ENCODE measurements around the gene FAM171A1.

FAM171A1 gene

DNA sequence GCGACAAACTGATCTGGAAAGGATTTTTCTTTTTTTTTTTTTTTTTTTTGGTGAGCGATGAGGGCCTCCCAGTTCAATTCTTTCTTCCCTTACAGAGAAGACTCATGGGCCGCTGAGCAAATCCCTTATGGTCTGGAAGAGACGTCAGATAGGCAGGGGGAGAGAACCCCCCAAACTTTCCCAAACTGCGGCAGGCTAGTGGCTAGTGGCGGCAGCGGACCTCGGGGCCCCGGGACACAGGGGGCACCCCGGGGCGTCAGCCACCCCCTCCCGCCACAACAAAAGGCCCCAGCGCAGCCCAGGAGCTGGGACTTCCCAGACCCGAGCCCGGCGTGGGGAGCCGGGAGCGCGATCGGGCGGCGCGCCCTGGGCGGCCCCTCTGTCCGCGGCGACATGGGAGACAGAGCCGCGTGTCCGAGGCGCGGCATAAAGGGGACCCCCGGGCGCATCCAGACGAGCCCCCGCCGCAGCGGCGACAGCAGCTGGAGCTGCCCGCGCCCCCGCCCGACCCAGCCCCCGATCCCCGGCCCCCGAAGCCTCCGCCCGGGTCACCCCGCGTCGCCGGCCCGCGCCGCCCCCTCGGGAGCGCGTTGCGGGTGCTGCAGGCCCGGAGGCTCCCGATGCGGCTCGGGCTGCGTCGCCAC, 755 bp downstream of the FAM171A1 start:
- peak; percentile 36 for DNase-seq

DNA sequence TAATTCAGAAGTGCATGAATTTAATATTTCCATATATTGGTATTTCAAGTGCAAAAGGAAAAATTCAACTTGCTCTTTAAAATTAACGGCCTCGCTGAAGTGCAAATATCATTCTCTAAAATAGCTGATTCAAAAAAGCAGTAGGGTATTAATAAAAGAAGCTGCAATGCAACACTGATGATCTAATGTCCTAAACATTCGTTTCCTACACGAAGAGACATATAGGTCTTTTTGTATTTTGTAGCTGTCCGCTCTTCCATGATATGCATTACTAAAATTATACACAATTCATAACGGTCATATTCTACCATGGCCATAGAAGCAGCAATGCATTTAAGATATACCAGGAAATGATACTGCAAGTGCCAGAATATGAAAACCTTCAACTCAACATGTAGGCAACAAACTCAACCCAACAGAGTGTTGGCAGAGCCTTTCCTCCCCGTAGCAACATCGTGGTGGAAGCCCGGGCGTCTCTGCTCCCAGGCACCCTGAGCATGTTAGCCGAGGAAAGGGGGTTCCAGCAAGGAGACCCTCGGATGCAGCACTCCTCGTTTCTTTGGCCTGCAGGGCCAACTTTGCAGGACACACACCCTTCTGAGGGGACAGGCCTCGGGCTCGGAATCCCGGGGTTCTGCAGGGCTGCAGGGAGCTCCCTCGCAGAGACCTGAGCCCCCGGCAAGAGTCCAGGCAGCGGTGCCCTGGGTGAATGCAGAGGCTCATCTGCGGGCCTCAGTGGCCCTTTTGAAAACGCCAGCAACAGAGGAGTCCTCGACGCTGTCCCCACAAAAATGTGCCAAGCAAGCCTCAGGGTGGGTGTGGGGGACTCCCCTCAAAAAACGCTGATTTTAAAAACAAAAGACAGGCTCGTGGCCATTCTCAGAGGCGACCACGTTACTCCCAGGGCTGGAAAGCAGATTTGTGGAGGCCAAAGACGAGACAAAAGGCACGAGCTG, 1.6 kb downstream of the FAM171A1 start:
- DNase-seq, result peak; percentile 18

DNA sequence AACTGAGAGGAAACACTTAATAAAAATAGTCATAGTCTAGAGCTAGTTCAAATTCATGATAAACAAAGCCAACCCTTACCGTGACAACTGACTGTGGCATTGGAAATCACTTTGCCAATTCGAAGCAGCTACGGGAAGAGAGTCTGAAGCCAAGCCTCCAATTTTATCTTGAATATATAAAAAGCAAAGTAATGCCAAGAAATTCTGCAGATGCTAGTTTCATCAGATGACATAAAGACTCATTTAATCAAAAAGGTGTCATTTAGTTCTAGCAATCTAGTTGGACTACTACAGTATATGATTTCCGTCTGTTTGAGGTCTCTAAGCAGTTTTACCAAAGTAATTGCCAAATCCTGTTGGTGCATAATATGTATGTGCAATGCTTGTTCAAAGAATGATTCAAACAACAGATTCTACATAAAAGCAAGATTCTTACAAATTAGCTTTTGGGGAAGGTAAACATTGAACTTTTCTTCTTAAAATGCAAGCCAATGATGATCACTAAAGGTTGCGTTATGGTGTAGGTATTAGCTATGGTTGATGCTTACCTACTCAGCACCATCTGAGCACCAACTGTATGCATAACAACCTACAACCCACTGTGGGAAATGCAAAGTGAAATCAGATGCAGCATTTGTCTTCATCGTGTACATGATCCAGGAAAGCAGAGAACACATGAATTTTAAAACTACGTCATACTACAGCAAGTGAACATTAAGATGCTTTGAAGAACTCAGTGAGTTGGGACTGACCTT, 2.8 kb downstream of the FAM171A1 start:
- no peak for DNase-seq

DNA sequence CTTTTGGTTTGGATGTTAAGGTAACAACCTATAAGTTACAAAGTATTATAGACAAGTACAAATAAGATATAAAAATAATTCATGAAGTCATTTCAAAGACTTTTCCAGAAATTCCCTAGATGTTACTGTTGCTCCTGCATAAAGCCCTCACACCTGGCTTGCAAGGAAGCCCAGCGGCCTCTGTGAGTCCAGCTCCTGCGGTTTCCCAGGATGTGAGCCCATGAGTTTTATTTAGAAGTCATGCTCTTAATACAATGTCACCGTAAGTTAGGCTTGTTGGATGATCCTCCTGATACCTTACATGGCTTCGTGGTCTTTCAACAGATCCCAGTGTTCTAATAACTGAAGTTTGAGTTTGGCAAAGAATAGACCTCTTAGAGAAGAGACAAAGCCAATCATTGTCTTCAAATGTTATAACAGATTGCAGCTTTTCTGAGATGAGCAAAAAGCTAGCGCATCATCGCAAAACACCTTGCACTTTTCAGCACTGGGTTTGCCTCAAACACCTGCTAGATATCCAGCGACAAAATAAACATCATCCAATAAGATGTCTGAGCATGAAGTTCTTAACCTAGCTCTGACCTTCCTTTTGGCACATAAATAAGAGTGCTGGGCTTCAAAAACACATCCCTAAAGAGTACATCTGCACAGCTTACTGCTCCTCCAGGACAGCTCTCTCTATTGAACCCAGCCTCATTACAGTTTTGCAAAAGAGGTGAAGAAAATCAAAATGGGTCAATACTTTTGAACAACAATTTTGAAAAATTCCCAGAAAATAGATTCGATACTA, 3.6 kb downstream of the FAM171A1 start:
- DNase-seq, result no peak

DNA sequence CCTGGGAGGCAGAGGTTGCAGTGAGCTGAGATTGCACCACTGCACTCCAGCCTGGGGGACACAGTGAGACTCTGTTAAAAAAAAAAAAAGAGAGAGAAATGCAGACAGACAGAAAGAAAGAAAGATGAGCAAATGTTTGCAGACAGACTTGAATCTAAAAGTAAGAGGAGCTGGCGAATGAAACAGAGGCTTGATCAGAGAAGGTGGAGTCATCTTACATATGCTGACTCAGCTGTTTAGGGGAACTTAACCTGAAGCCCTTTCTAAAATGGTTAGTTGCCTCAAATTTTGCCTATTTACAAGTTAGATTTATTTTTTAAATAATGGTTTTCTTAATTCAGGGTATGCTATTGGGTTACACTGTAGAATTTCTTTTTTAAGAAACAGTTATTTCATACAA, 5.4 kb downstream of the FAM171A1 start:
- DNase-seq, result peak; percentile 23

DNA sequence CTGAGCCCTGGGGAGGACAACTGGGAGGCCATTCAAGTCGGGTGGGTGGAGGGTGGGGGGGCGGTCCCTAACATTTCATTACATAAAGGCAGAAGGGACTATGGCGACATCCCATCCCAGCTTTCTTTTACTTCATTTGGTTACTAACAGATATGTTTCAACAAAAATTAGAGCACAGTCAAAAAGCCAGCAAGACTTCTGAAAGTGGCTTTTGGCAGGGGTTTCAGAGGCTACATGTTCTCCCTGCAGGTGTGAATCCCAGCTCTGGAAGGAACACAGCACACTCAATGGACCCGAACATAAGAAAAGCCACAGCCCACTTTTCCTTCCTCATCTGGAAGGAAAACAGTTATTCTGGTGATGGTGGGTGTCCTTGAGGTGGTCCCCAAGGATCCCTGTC, 7.1 kb downstream of the FAM171A1 start:
- DNase-seq, result no peak

DNA sequence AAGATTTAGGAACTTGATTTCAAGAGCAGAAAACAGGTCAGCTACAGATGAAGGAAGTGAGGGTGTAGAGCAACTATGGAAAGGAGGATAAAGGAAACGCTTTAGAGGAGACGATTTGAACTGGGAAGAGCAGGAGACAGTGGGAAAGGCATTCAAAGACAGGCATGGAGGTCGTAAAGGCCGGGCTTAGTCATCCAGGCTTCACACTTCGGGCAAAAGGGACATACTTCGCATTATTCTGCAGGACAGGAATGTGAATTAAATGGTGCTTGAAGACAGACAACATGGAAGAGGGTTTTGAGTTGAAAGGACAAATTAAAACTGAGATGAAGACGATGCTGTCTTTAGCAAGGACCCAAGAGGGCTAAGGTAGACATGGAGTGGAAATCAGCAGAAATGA, 8.1 kb downstream of the FAM171A1 start:
- DNase-seq, result no peak

DNA sequence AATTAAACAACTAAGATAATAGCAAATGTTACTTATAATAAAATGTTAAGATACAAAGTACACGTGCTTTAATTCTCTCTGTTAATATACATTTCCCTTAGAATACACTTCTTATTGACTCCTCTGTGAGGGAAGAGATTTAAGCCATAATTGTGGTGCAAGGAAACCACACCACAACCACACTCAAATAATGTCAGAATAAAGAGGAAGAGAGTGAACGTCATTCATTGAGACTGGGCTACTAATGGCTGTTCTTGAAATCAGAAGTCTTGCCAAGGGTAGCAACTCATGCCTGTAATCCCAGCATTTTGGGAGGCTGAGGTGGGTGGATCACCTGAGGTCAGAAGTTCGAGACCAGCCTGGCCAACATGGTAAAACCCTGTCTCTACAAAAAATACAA, 10.0 kb downstream of the FAM171A1 start:
- peak; percentile 76 for DNase-seq

DNA sequence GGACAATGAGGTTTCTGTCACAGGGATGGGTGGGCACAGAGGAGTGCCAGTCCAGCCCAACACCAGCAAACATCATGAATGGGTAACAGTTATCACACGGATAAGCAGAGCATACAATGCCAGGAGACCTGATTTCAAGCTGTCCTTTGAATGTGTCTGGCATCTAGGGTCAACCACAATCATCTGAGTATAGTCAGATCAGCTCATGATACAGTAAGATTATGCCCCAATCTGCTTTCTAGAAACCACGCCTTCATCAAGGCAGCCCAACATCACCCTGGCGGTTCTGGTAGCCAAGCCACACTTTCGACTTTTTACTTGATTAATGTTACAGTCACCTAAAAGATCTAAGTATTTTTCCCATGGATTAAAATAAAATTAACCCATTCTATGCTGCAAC, 10.5 kb downstream of the FAM171A1 start:
- DNase-seq, result peak; percentile 55

DNA sequence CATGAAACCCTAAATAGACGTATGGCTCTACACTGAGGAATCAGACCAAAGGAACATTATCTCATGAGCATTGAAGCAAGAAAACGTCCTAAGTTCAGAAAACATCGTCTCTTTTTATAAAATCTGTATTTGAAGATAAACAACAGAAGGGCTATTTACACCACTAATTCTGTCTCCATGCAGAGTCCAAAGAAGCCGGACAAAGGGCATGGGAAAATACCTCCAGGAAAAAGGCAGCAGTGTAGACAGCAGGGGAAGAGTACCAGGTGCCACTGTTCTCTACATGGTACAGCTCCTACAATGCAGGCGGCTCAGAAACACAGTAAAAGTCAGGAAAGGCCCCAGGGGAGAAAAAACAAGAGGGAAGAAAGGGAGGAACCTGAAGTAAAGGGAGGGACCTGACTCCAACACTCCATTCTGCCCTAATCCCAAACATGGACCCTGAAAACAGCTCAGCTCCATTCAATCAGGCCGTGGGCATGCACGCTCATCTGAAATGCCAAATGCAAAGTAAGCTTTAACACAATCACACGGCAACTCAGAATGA, 17.5 kb downstream of the FAM171A1 start:
- DNase-seq, result no peak

DNA sequence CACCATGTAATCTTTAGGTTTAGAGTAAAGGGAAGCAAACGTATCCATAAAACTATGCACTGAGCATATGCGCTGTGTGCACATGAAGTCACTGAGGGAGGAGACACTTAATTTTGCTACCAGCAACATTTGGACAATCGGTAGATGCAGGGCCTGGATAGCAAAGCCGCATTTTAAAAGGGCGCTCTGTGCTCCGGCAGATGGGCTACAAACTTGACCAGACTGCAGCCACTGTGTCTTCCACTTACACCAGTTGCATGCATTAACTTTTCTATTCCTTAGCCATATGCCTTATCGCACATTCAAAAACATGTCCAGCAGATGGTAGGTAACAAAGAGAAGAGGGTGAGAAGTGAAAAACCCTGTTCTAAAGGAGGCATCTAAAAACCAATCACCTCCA, 18.3 kb downstream of the FAM171A1 start:
- no peak for DNase-seq

DNA sequence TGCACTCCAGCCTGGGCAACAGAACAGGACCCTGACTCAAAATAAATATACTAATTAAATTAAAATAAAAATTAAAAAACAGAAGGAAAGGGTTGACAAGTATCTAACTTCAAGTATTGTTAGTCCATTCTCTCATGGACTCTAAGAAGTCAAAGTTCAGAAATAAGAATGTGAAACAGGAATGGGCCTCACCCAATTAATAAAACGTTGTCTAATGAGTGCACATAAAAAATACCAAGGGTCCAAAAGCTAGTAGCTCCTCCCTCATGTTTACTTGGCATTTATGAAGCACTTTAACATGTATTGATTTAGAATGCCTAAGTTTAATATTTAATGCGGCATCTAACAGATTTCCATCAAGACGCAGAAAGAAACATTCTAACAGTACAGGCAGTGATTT, 18.9 kb downstream of the FAM171A1 start:
- DNase-seq, result no peak

DNA sequence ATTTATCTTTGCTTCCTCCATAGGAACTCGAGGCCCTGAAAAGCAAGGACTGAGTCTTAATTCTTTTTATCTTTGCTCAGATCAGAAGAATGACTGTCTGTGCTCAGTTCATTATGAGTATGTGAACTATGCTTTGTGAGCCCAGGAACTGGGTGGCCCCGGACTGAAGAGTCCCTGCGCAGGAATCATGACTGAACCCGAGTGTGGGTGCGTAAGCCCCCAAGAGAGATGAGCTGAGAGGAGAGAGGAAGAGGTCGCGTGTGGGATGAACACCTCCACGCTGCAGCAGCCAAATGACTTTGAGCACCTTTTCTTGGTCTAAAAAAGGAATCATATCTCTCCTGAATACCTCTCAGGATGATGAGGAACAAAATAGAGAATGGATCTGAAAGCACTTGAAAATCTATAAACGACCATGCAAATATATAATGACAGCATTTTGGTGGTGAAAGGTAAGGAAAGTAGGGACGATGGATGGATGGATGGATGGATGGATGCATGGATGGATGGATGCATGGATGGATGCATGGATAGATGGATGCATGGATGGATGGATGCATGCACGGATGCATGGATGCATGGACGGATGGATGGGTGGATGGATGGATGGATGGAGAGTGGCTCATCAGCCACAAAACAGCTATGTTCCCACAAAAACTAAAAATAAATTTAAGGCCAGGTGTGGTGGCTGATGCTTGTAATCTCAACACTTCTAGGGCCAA, 19.8 kb downstream of the FAM171A1 start:
- no peak for DNase-seq

DNA sequence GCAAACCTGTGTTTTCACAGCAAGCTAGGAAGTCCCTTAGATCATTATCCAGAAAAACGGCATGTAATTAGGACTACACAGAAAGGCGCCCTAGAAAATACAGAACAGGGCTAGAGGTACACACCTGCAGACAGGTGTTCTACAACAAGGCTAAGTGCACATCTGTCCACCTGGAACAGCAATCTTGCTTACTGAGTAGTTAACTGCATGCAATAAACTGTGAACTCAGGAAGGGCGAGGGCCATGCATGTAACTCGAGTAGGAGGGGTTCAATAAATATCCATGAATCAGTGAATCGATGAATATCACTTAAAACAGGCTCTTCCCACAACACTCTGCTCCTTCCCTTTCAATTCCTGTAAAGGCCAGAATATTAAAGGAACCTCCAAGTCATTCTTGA, 22.0 kb downstream of the FAM171A1 start:
- no peak for DNase-seq

DNA sequence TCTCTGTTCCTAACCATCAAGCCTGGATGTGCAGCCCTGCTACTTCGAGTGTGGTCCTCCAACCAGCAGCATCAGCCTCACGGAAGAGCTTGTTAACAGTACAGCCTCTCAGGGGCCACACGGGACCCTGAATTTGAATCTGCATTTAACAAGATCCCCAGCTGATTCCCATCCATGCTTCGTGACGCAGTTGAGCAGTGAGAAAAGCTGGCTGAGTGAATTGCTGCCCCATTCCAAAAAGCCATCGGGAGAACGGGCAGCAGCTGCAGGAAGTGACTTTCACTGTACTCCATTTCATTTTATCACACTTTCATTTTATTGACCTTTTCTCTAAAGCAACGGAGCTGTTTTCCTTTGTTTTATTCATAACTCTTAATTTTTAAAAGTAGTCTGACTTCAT, 22.5 kb downstream of the FAM171A1 start:
- DNase-seq, result no peak

DNA sequence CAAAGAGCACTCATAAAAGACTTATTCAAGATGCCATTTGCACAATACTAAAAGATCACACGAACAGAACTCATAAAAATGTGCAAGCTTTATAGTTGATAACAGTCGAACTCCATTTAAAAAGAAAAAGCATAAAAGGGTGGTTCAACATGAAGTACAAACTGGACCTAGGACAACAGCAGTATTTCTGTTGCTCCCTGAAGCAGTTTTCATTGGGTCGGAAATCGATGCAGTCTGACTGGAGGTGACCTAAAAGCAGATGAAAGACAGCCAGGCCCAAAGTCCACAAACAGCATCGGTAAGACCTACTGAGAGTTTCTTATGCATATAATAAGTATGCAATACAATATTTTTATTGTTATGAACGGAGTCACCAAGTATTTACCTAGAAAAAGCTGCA, 23.9 kb downstream of the FAM171A1 start:
- no peak for DNase-seq

DNA sequence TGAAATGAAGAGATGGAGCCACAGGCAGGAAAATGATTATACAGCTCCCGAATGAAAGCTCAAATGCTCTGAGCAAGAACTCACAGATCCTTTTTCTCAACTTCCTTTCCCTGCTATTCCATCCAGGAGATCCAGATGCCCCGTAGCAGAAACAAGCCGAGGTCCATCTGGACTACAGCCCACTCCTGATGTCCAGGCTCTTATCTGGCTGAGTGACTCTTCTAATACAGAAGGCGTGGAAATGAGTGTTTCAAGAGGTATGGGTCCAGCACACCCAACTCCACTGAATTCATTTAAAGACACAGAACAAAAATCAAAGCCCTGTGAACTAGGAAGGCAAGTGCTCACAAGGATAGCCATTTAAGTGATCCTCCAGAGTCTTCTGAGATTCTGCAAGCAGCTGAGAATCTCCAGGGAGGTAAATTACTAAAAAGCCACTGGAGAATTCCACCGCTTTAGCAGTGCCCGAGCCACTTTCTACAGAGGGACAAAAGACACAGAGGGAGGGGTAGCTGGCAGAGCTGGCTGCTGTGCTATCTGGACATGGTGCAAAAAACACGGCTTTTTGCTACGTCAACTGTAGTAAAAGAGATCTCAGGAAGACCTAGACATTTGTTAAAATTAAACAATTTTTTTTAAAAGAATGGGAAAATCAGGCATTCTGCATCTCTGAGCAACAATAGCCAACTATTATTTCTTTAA, 24.5 kb downstream of the FAM171A1 start:
- no peak for DNase-seq

DNA sequence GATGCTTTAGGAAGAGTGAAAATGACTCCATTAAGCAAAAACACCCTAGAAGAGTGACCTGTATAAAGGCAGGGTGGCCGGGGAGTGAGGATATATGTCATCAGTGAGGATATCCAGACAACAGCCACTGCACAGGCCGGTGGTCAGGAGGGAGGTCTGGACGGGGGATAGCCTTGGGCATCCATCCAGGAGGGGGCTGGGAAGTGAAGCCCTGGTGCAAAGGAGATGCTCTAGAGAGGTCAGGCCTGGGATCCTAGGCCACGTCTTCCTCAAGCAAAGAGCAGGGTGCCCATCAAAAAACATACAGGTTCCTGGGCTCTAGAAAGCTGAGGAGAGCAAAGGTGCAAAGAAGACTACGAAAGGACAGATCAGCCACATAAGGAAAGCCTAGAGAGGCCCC, 25.6 kb downstream of the FAM171A1 start:
- DNase-seq, result no peak

DNA sequence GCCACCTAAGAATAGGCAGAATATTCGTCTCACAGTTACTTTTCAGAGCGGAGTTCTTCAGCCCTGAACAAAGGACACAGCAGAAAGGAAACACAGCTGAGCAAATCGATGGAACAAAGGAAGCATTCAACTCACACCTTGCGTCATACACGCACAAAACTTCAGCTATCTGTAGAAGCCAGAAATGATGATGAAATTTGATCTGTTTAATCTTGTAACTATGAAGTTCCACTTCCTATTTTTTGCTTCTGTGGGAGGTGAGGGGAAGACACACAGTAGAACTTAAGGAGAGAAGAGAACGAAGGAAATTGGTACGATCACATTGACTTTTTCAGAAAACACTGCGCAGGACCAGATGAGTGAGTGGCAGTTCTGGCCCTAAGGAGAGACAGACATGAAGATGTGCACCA, 26.2 kb downstream of the FAM171A1 start:
- peak; percentile 87 for DNase-seq

DNA sequence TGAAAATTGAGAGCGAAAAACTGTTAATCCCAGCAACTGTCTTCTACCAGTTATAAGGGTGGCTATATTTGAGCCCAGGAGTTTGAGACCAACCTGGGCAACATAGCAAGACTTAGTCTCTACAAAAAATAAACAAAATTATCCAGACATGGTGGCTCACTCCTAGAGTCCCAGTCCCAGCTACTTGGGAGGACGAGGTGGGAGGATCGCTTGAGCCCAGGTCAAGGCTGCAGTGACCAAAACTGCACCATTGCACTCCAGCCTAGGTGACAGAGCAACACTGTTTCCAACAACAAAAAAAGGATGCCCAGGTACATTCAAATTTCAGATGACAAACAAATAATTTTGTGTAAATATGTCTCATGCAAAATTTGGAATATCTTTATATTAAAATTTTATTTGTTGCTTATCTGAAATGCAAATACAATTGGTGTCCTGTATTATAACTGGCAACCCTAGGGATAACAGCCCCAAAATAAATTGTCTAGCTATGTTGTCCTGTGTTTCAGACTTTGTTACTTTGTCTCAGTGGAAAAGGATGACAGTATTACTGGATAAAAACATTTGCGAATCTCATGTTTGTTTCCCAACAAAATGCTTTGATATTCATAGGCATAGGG, 26.7 kb downstream of the FAM171A1 start:
- no peak for DNase-seq

DNA sequence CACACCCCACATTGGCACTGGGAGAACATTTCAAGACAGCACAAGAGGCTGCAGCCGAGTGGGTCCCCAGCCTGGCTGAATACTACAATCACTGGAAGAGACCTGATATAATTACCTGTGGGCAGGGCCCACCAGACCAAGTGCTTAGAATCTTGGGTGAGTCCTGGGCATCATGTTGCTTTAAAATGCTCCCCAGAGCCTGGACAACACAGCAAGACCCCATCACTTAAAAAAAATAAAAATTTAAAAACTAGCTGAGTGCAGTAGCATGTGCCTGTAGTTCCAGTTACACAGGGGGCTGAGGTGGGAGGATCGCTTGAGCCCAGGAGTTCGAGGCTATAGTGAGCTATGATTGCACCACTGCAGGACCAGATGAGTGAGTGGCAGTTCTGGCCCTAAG, 28.1 kb downstream of the FAM171A1 start:
- DNase-seq, result no peak
